ENCODE data around the gene VWA8.

DNA sequence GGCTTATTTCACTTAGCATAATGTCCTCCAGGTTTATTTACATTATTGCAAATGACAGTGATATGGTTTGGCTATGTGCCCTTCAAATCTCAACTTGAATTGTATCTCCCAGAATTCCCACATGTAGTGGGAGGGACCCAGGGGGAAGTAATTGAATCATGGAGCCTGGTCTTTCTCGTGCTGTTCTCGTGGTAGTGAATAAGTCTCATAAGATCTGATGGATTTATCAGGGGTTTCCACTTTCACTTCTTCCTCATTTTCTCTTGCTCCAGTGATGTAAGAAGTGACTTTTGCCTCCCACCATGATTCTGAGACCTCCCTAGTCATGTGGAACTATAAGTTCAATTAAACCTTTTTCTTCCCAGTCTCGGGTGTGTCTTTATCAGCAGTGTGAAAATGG, 109.6 kb downstream of the VWA8 start:
- TF ChIP-seq EZH2 (optimal IDR thresholded peaks at IDR 0.05; ENCODE audit: low read depth, low read length) (no peak), EZH2phosphoT487 (IDR thresholded peaks at IDR 0.05; ENCODE audit: low read length) (no peak)
- TF ChIP-seq, protein P1, sequence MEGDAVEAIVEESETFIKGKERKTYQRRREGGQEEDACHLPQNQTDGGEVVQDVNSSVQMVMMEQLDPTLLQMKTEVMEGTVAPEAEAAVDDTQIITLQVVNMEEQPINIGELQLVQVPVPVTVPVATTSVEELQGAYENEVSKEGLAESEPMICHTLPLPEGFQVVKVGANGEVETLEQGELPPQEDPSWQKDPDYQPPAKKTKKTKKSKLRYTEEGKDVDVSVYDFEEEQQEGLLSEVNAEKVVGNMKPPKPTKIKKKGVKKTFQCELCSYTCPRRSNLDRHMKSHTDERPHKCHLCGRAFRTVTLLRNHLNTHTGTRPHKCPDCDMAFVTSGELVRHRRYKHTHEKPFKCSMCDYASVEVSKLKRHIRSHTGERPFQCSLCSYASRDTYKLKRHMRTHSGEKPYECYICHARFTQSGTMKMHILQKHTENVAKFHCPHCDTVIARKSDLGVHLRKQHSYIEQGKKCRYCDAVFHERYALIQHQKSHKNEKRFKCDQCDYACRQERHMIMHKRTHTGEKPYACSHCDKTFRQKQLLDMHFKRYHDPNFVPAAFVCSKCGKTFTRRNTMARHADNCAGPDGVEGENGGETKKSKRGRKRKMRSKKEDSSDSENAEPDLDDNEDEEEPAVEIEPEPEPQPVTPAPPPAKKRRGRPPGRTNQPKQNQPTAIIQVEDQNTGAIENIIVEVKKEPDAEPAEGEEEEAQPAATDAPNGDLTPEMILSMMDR (IDR thresholded peaks at IDR 0.05; ENCODE audit: low read length) = no peak
